Neuronal stem cell (in vitro differentiated cells): ENCODE measurements around the gene MECP2.

Experiments
- DNase-seq: peaks from one replicate; pipeline ENCODE4 v3.0.0-alpha.2; 2013; ENCODE audit warnings: low spot score
- H2AFZ ChIP-seq: one replicate; pipeline ENCODE4 v1.6.1; 2013; ENCODE audit warnings: mild to moderate bottlenecking, low read length, inconsistent platforms
- H2AK5ac ChIP-seq: 2 replicates; pipeline ENCODE4 v1.6.1; 2013; ENCODE audit warnings: low read depth, mild to moderate bottlenecking, inconsistent platforms, low read length, moderate library complexity, mixed read lengths
- H2BK120ac ChIP-seq: 2 replicates; pipeline ENCODE4 v1.6.1; 2013; ENCODE audit warnings: low read depth, mild to moderate bottlenecking, inconsistent platforms, low read length, moderate library complexity, mixed read lengths
- H2BK12ac ChIP-seq: one replicate; pipeline ENCODE4 v1.6.1; 2013; ENCODE audit warnings: low read length, inconsistent platforms
- H2BK15ac ChIP-seq: 2 replicates; pipeline ENCODE4 v1.6.1; 2013; ENCODE audit warnings: mild to moderate bottlenecking, low read length, inconsistent platforms, mixed read lengths
- H2BK5ac ChIP-seq: one replicate; pipeline ENCODE4 v1.6.1; 2013; ENCODE audit warnings: inconsistent platforms, mild to moderate bottlenecking, low read length, moderate library complexity
- H3K14ac ChIP-seq: one replicate; pipeline ENCODE4 v1.6.1; 2013; ENCODE audit warnings: low read length, inconsistent platforms
- H3K18ac ChIP-seq: 2 replicates; pipeline ENCODE4 v1.6.1; 2013; ENCODE audit warnings: low read length, inconsistent platforms
- H3K23ac ChIP-seq: 2 replicates; pipeline ENCODE4 v1.6.1; 2013; ENCODE audit warnings: low read depth, mild to moderate bottlenecking, mixed read lengths, low read length, inconsistent platforms; ENCODE audit not compliant: poor library complexity
- H3K27ac ChIP-seq: replicated peaks from 3 replicates; pipeline ENCODE4 v1.5.1; 2013; ENCODE audit warnings: low read length, inconsistent platforms
- H3K27me3 ChIP-seq, 3 experiments: 2 replicates each; pipeline ENCODE4 v1.6.1; 2013; ENCODE audit warnings: low read length in 3 of 3, mild to moderate bottlenecking in 2 of 3, inconsistent platforms in 1 of 3, low read depth in 1 of 3, mixed read lengths in 1 of 3, moderate library complexity in 1 of 3; ENCODE audit not compliant: control insufficient read depth in 3 of 3, insufficient read depth in 3 of 3
- H3K36me3 ChIP-seq, 2 donors: replicated peaks in 1 of 2; 2 replicates each; pipeline ENCODE4 v1.6.1; 2013; ENCODE audit warnings: low read length in 2 of 2; ENCODE audit not compliant: control insufficient read depth in 2 of 2, insufficient read depth in 2 of 2
- H3K4ac ChIP-seq: 2 replicates; pipeline ENCODE4 v1.6.1; 2013; ENCODE audit warnings: inconsistent platforms, mild to moderate bottlenecking, low read length, moderate library complexity
- H3K4me1 ChIP-seq, 2 donors: 1 replicate in 1 of 2; 2 replicates in 1 of 2; pipeline ENCODE4 v1.6.1; 2013; ENCODE audit warnings: low read length in 2 of 2, low read depth in 1 of 2; ENCODE audit not compliant: control insufficient read depth in 2 of 2, insufficient read depth in 1 of 2
- H3K4me2 ChIP-seq: one replicate; pipeline ENCODE4 v1.6.1; 2013; ENCODE audit warnings: mild to moderate bottlenecking, low read length, inconsistent platforms; ENCODE audit not compliant: insufficient read depth, poor library complexity, severe bottlenecking
- H3K4me3 ChIP-seq, 2 donors: 2 replicates each; pipeline ENCODE4 v1.5.1; 2013; ENCODE audit warnings: low read length in 2 of 2, mild to moderate bottlenecking in 2 of 2, inconsistent platforms in 1 of 2, moderate library complexity in 1 of 2
- H3K79me1 ChIP-seq: one replicate; pipeline ENCODE4 v1.6.1; 2013; ENCODE audit warnings: low read depth, mild to moderate bottlenecking, inconsistent platforms, low read length, moderate library complexity
- H3K9ac ChIP-seq: one replicate; pipeline ENCODE4 v1.6.1; 2013; ENCODE audit warnings: mild to moderate bottlenecking, low read depth, low read length, inconsistent platforms; ENCODE audit not compliant: poor library complexity
- H3K9me3 ChIP-seq, 2 donors: replicated peaks in 1 of 2; 2 replicates each; pipeline versions ENCODE3 to v1.6.1; 2013; ENCODE audit warnings: low read length in 2 of 2, mild to moderate bottlenecking in 2 of 2, inconsistent platforms in 1 of 2, low read depth in 1 of 2, mixed read lengths in 1 of 2, moderate library complexity in 1 of 2; ENCODE audit not compliant: control insufficient read depth in 2 of 2, insufficient read depth in 1 of 2
- H4K8ac ChIP-seq: one replicate; pipeline ENCODE4 v1.6.1; 2013; ENCODE audit warnings: low read depth, mild to moderate bottlenecking, inconsistent platforms, low read length, moderate library complexity
- H4K91ac ChIP-seq: one replicate; pipeline ENCODE4 v1.6.1; 2013; ENCODE audit warnings: low read length, low read depth, mild to moderate bottlenecking, inconsistent platforms; ENCODE audit not compliant: poor library complexity
- WGBS, 2 donors: extraction: QIAGEN DNeasy Blood & Tissue Kit; methylation state at CpG; one replicate each; pipeline ENCODE4 v1.1.7; 2013; ENCODE audit warnings: missing lambda C conversion rate in 2 of 2, mixed read lengths in 1 of 2; ENCODE audit not compliant: insufficient read length in 2 of 2, insufficient replicate concordance in 1 of 2; ENCODE audit errors: extremely low coverage in 2 of 2; 5-methylcytosine and 5-hydroxymethylcytosine counted together

MECP2 gene

GRCh38 chrX:154115750-154116149 is 18.2 kb upstream of the MECP2 start:
- no peak overlapping the region for H3K14ac ChIP-seq
- H2BK5ac ChIP-seq = no peak overlapping the region
- peaks cover 2 to 6% of the 10 kb centered on the region in 2 donors for H3K4me1 ChIP-seq
- H3K23ac ChIP-seq = no peak overlapping the region
- H3K27ac ChIP-seq = no peak overlapping the region
- H3K79me1 ChIP-seq = no peaks in the 10 kb centered on the region
- H3K9me3 ChIP-seq = peaks cover 0 to 4% of the 10 kb centered on the region in 2 donors
- no peak overlapping the region for H2BK120ac ChIP-seq
- no peak overlapping the region for H3K4me3 ChIP-seq
- no peak overlapping the region for H3K18ac ChIP-seq
- H3K36me3 ChIP-seq = no peaks in the 10 kb centered on the region
- H3K27me3 ChIP-seq = peaks cover 0 to 48% (median 0%) of the 10 kb centered on the region in 3 experiments
- no peak overlapping the region for H4K91ac ChIP-seq
- no peak overlapping the region for H2AFZ ChIP-seq
- no peak overlapping the region for H3K4me2 ChIP-seq
- no CpG with 5 or more reads among the region's 5 CpGs for WGBS, 2 donors
- no peak overlapping the region for H3K4ac ChIP-seq
- H2AK5ac ChIP-seq = no peak overlapping the region
- H4K8ac ChIP-seq = no peak overlapping the region
- no peak overlapping the region for H2BK15ac ChIP-seq
- H2BK12ac ChIP-seq = no peak overlapping the region
- no peak overlapping the region for H3K9ac ChIP-seq
- DNase-seq = no peak

GRCh38 chrX:154115071-154115470 is 17.6 kb upstream of the MECP2 start:
- H3K9ac ChIP-seq = no peak overlapping the region
- H3K4me3 ChIP-seq = no peak overlapping the region
- H3K4me1 ChIP-seq = peaks cover 2 to 6% of the 10 kb centered on the region in 2 donors
- H2BK5ac ChIP-seq = no peak overlapping the region
- H4K91ac ChIP-seq = no peak overlapping the region
- H3K9me3 ChIP-seq = peaks cover 0 to 4% of the 10 kb centered on the region in 2 donors
- H3K79me1 ChIP-seq = no peaks in the 10 kb centered on the region
- H4K8ac ChIP-seq = no peak overlapping the region
- no peaks in the 10 kb centered on the region for H3K36me3 ChIP-seq
- no peak overlapping the region for H2BK15ac ChIP-seq
- no peak overlapping the region for H3K14ac ChIP-seq
- no peak overlapping the region for H3K23ac ChIP-seq
- no peak overlapping the region for H3K4me2 ChIP-seq
- no peak overlapping the region for H2AK5ac ChIP-seq
- WGBS, 2 donors = no CpG with 5 or more reads among the region's 10 CpGs
- H3K27me3 ChIP-seq = peaks cover 0 to 52% (median 0%) of the 10 kb centered on the region in 3 experiments
- no peak overlapping the region for H3K18ac ChIP-seq
- H2AFZ ChIP-seq = no peak overlapping the region
- no peak overlapping the region for H2BK12ac ChIP-seq
- DNase-seq = no peak
- no peak overlapping the region for H2BK120ac ChIP-seq
- no peak overlapping the region for H3K4ac ChIP-seq
- H3K27ac ChIP-seq = no peak overlapping the region

GRCh38 chrX:154114652-154115051 is 17.1 kb upstream of the MECP2 start:
- no CpG with 5 or more reads among the region's 5 CpGs for WGBS, 2 donors
- Histone ChIP-seq H4K91ac (no peak overlapping the region), H3K9me3 (peaks cover 0 to 4% of the 10 kb centered on the region in 2 donors), H3K4ac (no peak overlapping the region), H3K27ac (no peak overlapping the region), H3K23ac (no peak overlapping the region), H3K4me1 (peaks cover 2 to 6% of the 10 kb centered on the region in 2 donors), H3K14ac (no peak overlapping the region), H2BK120ac (no peak overlapping the region), H3K79me1 (no peaks in the 10 kb centered on the region), H3K4me2 (no peak overlapping the region), H3K36me3 (no peaks in the 10 kb centered on the region), H3K4me3 (no peak overlapping the region), H3K18ac (no peak overlapping the region), H2BK12ac (no peak overlapping the region), H2BK5ac (no peak overlapping the region), H3K27me3 (peaks cover 0 to 53% (median 0%) of the 10 kb centered on the region in 3 experiments), H3K9ac (no peak overlapping the region), H4K8ac (no peak overlapping the region), H2AFZ (no peak overlapping the region), H2AK5ac (no peak overlapping the region), H2BK15ac (no peak overlapping the region)
- DNase-seq = no peak

GRCh38 chrX:154113729-154114128 is 16.2 kb upstream of the MECP2 start:
- Histone ChIP-seq H3K4me1 (peaks cover 2 to 6% of the 10 kb centered on the region in 2 donors), H4K8ac (no peak overlapping the region), H3K9me3 (peaks cover 0 to 4% of the 10 kb centered on the region in 2 donors), H3K4ac (no peak overlapping the region), H3K23ac (no peak overlapping the region), H3K27me3 (peaks cover 0 to 61% (median 0%) of the 10 kb centered on the region in 3 experiments), H3K14ac (no peak overlapping the region), H2BK12ac (no peak overlapping the region), H2BK15ac (no peak overlapping the region), H3K9ac (no peak overlapping the region), H3K79me1 (no peaks in the 10 kb centered on the region), H2AFZ (no peak overlapping the region), H2AK5ac (no peak overlapping the region), H2BK120ac (no peak overlapping the region), H3K4me3 (no peak overlapping the region), H3K4me2 (no peak overlapping the region), H2BK5ac (no peak overlapping the region), H3K18ac (no peak overlapping the region), H4K91ac (no peak overlapping the region), H3K27ac (no peak overlapping the region), H3K36me3 (no peaks in the 10 kb centered on the region)
- WGBS, 2 donors = no CpG with 5 or more reads among the region's 6 CpGs
- no peak for DNase-seq
